Gastroesophageal sphincter (tissue), 3 donors: ENCODE results near the gene TLE3.

Experiments used
- CTCF ChIP-seq, 4 experiments: fragments of 200-600 bp in 2 of 4; fragments of 450-650 bp in 2 of 4; sonication (generic) in 1 of 4; IDR thresholded peaks; one replicate each; pipeline ENCODE4 v1.5.1; 2017 to 2019; ENCODE audit warnings: antibody characterized with exemption in 4 of 4, mild to moderate bottlenecking in 2 of 4, moderate library complexity in 2 of 4
- EP300 ChIP-seq: sonication (generic); formaldehyde crosslinking; IDR thresholded peaks from one replicate; pipeline ENCODE4 v1.6.1; 2017; ENCODE audit warnings: antibody characterized with exemption, mild to moderate bottlenecking
- POLR2A ChIP-seq, 2 donors: fragments of 450-650 bp; IDR thresholded peaks; one replicate each; pipeline ENCODE4 v1.6.1; 2017; ENCODE audit warnings: antibody characterized with exemption in 2 of 2, mild to moderate bottlenecking in 2 of 2, moderate library complexity in 1 of 2
- POLR2AphosphoS5 ChIP-seq: sonication (generic); formaldehyde crosslinking; IDR thresholded peaks from one replicate; pipeline ENCODE4 v1.6.1; 2017; ENCODE audit warnings: antibody characterized with exemption

GRCh38 chr15:70060214-70060992, 37.3 kb downstream of the TLE3 start:
- TF ChIP-seq CTCF (IDR thresholded peaks at IDR 0.05): no peak
- no peak for TF ChIP-seq POLR2AphosphoS5
- TF ChIP-seq POLR2A (IDR thresholded peaks at IDR 0.05): no peak
- no peak for TF ChIP-seq EP300
